Neural crest cell (in vitro differentiated cells): ENCODE data around the gene PPM1E. TPM values are rescaled to one million over a fixed set of nuclear protein-coding genes. Genes with fewer than 3 reads are reported as not detected.
A peak's percentile ranks its signal among the peaks of the same experiment; 100 is the strongest.

Source experiments
- DNase-seq: peaks from one replicate; pipeline ENCODE4 v3.0.0; 2021; ENCODE audit warnings: low read depth, mixed read lengths, low spot score
- H3K27ac Mint-ChIP-seq: one replicate; pipeline ENCODE4 v1.8.0; 2021; ENCODE audit warnings: mild to moderate bottlenecking, mixed read lengths; ENCODE audit not compliant: unreplicated experiment
- H3K27me3 Mint-ChIP-seq: 2 replicates; pipeline ENCODE4 v1.8.0; 2021; ENCODE audit warnings: low read depth, mild to moderate bottlenecking, mixed read lengths
- H3K36me3 Mint-ChIP-seq: 2 replicates; pipeline ENCODE4 v1.8.0; 2021; ENCODE audit warnings: low read depth, mild to moderate bottlenecking, mixed read lengths
- H3K4me1 Mint-ChIP-seq: 2 replicates; pipeline ENCODE4 v1.8.0; 2021; ENCODE audit warnings: mixed read lengths
- H3K4me3 Mint-ChIP-seq: one replicate; pipeline ENCODE4 v1.8.0; 2021; ENCODE audit warnings: mild to moderate bottlenecking, mixed read lengths
- H3K9me3 Mint-ChIP-seq: 2 replicates; pipeline ENCODE4 v1.8.0; 2021; ENCODE audit warnings: mixed read lengths
- CTCF ChIP-seq: fragments of 200-600 bp; sonication (generic); conservative IDR thresholded peaks from 2 replicates; pipeline ENCODE4 v1.5.0; 2021; ENCODE audit warnings: antibody characterized with exemption, mild to moderate bottlenecking
- total RNA-seq: library from RNA; stranded (reverse); gene quantifications from 2 replicates; pipeline ENCODE4 v1.2.1, GENCODE V29; 2021

Gene PPM1E
- total RNA-seq, 1 donor from 2014 or later, result 15.2 TPM

GRCh38 chr17:58966208-58966607 lies 210.6 kb downstream of the PPM1E start:
- H3K27me3 Mint-ChIP-seq, result no peaks in the 10 kb centered on the region
- no peak for TF ChIP-seq CTCF
- no peak overlapping the region for H3K4me3 Mint-ChIP-seq
- H3K4me1 Mint-ChIP-seq, result peaks cover 29% of the 10 kb centered on the region
- no peaks in the 10 kb centered on the region for H3K36me3 Mint-ChIP-seq
- no peak for DNase-seq
- no peaks in the 10 kb centered on the region for H3K9me3 Mint-ChIP-seq
- H3K27ac Mint-ChIP-seq, result no peak overlapping the region

GRCh38 chr17:58968426-58969061 lies 212.9 kb downstream of the PPM1E start:
- no peaks in the 10 kb centered on the region for H3K27me3 Mint-ChIP-seq

GRCh38 chr17:58969156-58969555 lies 213.5 kb downstream of the PPM1E start:
- H3K4me1 Mint-ChIP-seq, result peaks cover 30% of the 10 kb centered on the region
- no peak overlapping the region for H3K4me3 Mint-ChIP-seq
- no peak overlapping the region for H3K27ac Mint-ChIP-seq
- H3K27me3 Mint-ChIP-seq, result no peaks in the 10 kb centered on the region
- DNase-seq, result no peak
- no peaks in the 10 kb centered on the region for H3K36me3 Mint-ChIP-seq
- no peaks in the 10 kb centered on the region for H3K9me3 Mint-ChIP-seq
- no peak for TF ChIP-seq CTCF

More at GRCh38 chr17:58968426-58969061, 212.9 kb downstream of the PPM1E start:
- no peak overlapping the region for H3K27ac Mint-ChIP-seq
- H3K4me1 Mint-ChIP-seq, result peaks cover 30% of the 10 kb centered on the region
- no peak for DNase-seq
- H3K9me3 Mint-ChIP-seq, result no peaks in the 10 kb centered on the region
- no peak for TF ChIP-seq CTCF
- no peak overlapping the region for H3K4me3 Mint-ChIP-seq
- no peaks in the 10 kb centered on the region for H3K36me3 Mint-ChIP-seq

- Mint-ChIP-seq H3K4me3 (no peak overlapping the region), H3K27ac (no peak overlapping the region)
These were observed 214.0 kb downstream of the PPM1E start for GRCh38 chr17:58969612-58970011.

GRCh38 chr17:58970609-58971450 lies 215.2 kb downstream of the PPM1E start:
- H3K27me3 Mint-ChIP-seq, result no peaks in the 10 kb centered on the region
- H3K9me3 Mint-ChIP-seq, result no peaks in the 10 kb centered on the region
- no peak overlapping the region for H3K4me3 Mint-ChIP-seq
- TF ChIP-seq CTCF, result no peak
- H3K4me1 Mint-ChIP-seq, result peaks cover 30% of the 10 kb centered on the region
- no peak for DNase-seq
- no peaks in the 10 kb centered on the region for H3K36me3 Mint-ChIP-seq
- H3K27ac Mint-ChIP-seq, result peak overlapping the region; percentile 91

More at GRCh38 chr17:58969612-58970011, 214.0 kb downstream of the PPM1E start:
- no peak for TF ChIP-seq CTCF
- H3K9me3 Mint-ChIP-seq, result no peaks in the 10 kb centered on the region
- H3K4me1 Mint-ChIP-seq, result peaks cover 30% of the 10 kb centered on the region
- H3K27me3 Mint-ChIP-seq, result no peaks in the 10 kb centered on the region
- H3K36me3 Mint-ChIP-seq, result no peaks in the 10 kb centered on the region
- DNase-seq, result no peak
